NCI-H1694 (cell line): ENCODE results near the gene FAM47E.

Experiments used
- DNase-seq: peaks from one replicate; lab custom pipeline; 2025; lab: John Stamatoyannopoulos, UW

Gene FAM47E

GRCh38 chr4:76301775-76302162 is 50.2 kb downstream of the FAM47E start:
- DNase-seq, result no peak

- no peak for DNase-seq
Observed at GRCh38 chr4:76302826-76303438, 51.4 kb downstream of the FAM47E start.

- DNase-seq, result no peak
Observed at GRCh38 chr4:76305033-76305687, 53.6 kb downstream of the FAM47E start.

GRCh38 chr4:76305971-76306881 is 54.7 kb downstream of the FAM47E start, which contains the start of gene STBD1:
TSS of gene STBD1 (plus strand) at chr4:76306733. CDS start at chr4:76306770, 37 bp downstream.
- no peak for DNase-seq

GRCh38 chr4:76306882-76307659 is 55.5 kb downstream of the FAM47E start:
- no peak for DNase-seq

- no peak for DNase-seq
Observed at GRCh38 chr4:76307660-76308014, 56.1 kb downstream of the FAM47E start.

GRCh38 chr4:76308548-76308947 is 57.0 kb downstream of the FAM47E start:
- no peak for DNase-seq

GRCh38 chr4:76309939-76310550 is 58.5 kb downstream of the FAM47E start:
- no peak for DNase-seq

- no peak for DNase-seq
Observed at GRCh38 chr4:76310683-76311082, 59.2 kb downstream of the FAM47E start.

- no peak for DNase-seq
Observed at GRCh38 chr4:76311896-76312331, 60.4 kb downstream of the FAM47E start.

GRCh38 chr4:76312457-76312856 is 60.9 kb downstream of the FAM47E start:
- DNase-seq, result no peak

- no peak for DNase-seq
Observed at GRCh38 chr4:76313547-76313946, 62.0 kb downstream of the FAM47E start.

GRCh38 chr4:76315267-76315918 is 63.9 kb downstream of the FAM47E start:
- no peak for DNase-seq

- DNase-seq, result no peak
Observed at GRCh38 chr4:76316131-76316530, 64.6 kb downstream of the FAM47E start.

GRCh38 chr4:76322236-76322635 is 70.7 kb downstream of the FAM47E start:
- no peak for DNase-seq

GRCh38 chr4:76325072-76325471 is 73.6 kb downstream of the FAM47E start:
- no peak for DNase-seq

GRCh38 chr4:76326515-76326914 is 75.0 kb downstream of the FAM47E start:
- no peak for DNase-seq
